GM18907 (cell line): ENCODE data around the gene UBR3.
"Not testable (repeated sequence)": the region's sequence is repeated elsewhere in the genome, so short reads cannot be mapped to it uniquely, and the experiment has no call there.

Source experiments
- ATAC-seq: cut with Tn5 transposase; IDR thresholded peaks from one replicate; pipeline ENCODE4 v1.9.1; 2021; ENCODE audit warnings: mild to moderate bottlenecking, moderate library complexity; ENCODE audit not compliant: unreplicated experiment

UBR3 gene

GRCh38 chr2:169867579-169867978 lies 40.3 kb downstream of the UBR3 start:
- no peak for ATAC-seq

- ATAC-seq: no peak
Measured at GRCh38 chr2:169868951-169869350, 41.7 kb downstream of the UBR3 start.

- not testable (repeated sequence) for ATAC-seq
Measured at GRCh38 chr2:169871369-169871768, 44.1 kb downstream of the UBR3 start.

- no peak for ATAC-seq
Measured at GRCh38 chr2:169871994-169872393, 44.7 kb downstream of the UBR3 start.

GRCh38 chr2:169877398-169877797 lies 50.1 kb downstream of the UBR3 start:
- no peak for ATAC-seq

GRCh38 chr2:169887120-169887519 lies 59.9 kb downstream of the UBR3 start:
- ATAC-seq: no peak

- no peak for ATAC-seq
Measured at GRCh38 chr2:169891593-169892298, 64.5 kb downstream of the UBR3 start.

GRCh38 chr2:169892951-169893350 lies 65.7 kb downstream of the UBR3 start:
- no peak for ATAC-seq

GRCh38 chr2:169895294-169895985 lies 68.2 kb downstream of the UBR3 start:
- no peak for ATAC-seq

GRCh38 chr2:169897834-169898233 lies 70.6 kb downstream of the UBR3 start:
- ATAC-seq: no peak

GRCh38 chr2:169900103-169900502 lies 72.8 kb downstream of the UBR3 start:
- ATAC-seq: not testable (repeated sequence)

- no peak for ATAC-seq
Measured at GRCh38 chr2:169900686-169901085, 73.4 kb downstream of the UBR3 start.

GRCh38 chr2:169906731-169907130 lies 79.5 kb downstream of the UBR3 start:
- no peak for ATAC-seq

- ATAC-seq: no peak
Measured at GRCh38 chr2:169909376-169909775, 82.1 kb downstream of the UBR3 start.

- no peak for ATAC-seq
Measured at GRCh38 chr2:169910109-169910799, 83.0 kb downstream of the UBR3 start.

GRCh38 chr2:169911119-169911518 lies 83.9 kb downstream of the UBR3 start:
- ATAC-seq: no peak

GRCh38 chr2:169916623-169917022 lies 89.4 kb downstream of the UBR3 start:
- ATAC-seq: no peak

GRCh38 chr2:169923977-169924376 lies 96.7 kb downstream of the UBR3 start:
- ATAC-seq: no peak

- ATAC-seq: no peak
Measured at GRCh38 chr2:169925968-169926367, 98.7 kb downstream of the UBR3 start.

- ATAC-seq: no peak
Measured at GRCh38 chr2:169928463-169928864, 101.2 kb downstream of the UBR3 start.

GRCh38 chr2:169933124-169933711 lies 106.0 kb downstream of the UBR3 start:
- peak; percentile 77 for ATAC-seq

- not testable (repeated sequence) for ATAC-seq
Measured at GRCh38 chr2:169936652-169937051, 109.4 kb downstream of the UBR3 start.
